ENCODE data around the gene ANKK1. TPM values are rescaled to one million over a fixed set of nuclear protein-coding genes. Genes with fewer than 3 reads are reported as not detected.

ANKK1 gene
- total RNA-seq, 1 donor from 2014 or later: 0.41 TPM

GRCh38 chr11:113377681-113378412, 9.7 kb upstream of the ANKK1 start:
- peaks cover 4% of the 10 kb centered on the region for H3K36me3 Mint-ChIP-seq (ENCODE audit: insufficient read depth)
- no peak for DNase-seq (ENCODE audit: low spot score, unreplicated experiment)
- no peak overlapping the region for H3K4me3 Mint-ChIP-seq (ENCODE audit: low read depth)

GRCh38 chr11:113378692-113379091, 8.9 kb upstream of the ANKK1 start:
- Mint-ChIP-seq H3K27ac (no peak overlapping the region), H3K4me3 (ENCODE audit: low read depth) (no peak overlapping the region), H3K36me3 (ENCODE audit: insufficient read depth) (peaks cover 1% of the 10 kb centered on the region), H3K9me3 (ENCODE audit: low read depth) (peaks cover 4% of the 10 kb centered on the region), H3K4me1 (ENCODE audit: low read depth) (no peaks in the 10 kb centered on the region), H3K27me3 (no peaks in the 10 kb centered on the region)
- no peak for DNase-seq (ENCODE audit: low spot score, unreplicated experiment)
- no peak for TF ChIP-seq CTCF (IDR thresholded peaks at IDR 0.05; ENCODE audit: unreplicated experiment)

More at GRCh38 chr11:113377681-113378412, 9.7 kb upstream of the ANKK1 start:
- Mint-ChIP-seq H3K27me3 (no peaks in the 10 kb centered on the region), H3K9me3 (ENCODE audit: low read depth) (peaks cover 4% of the 10 kb centered on the region), H3K4me1 (ENCODE audit: low read depth) (no peaks in the 10 kb centered on the region), H3K27ac (no peak overlapping the region)
- TF ChIP-seq CTCF (IDR thresholded peaks at IDR 0.05; ENCODE audit: unreplicated experiment): no peak

- Mint-ChIP-seq H3K4me3 (ENCODE audit: low read depth) (no peak overlapping the region), H3K36me3 (ENCODE audit: insufficient read depth) (peaks cover 1% of the 10 kb centered on the region), H3K4me1 (ENCODE audit: low read depth) (no peaks in the 10 kb centered on the region), H3K27ac (no peak overlapping the region), H3K27me3 (peaks cover 6% of the 10 kb centered on the region), H3K9me3 (ENCODE audit: low read depth) (peaks cover 4% of the 10 kb centered on the region)
- DNase-seq (ENCODE audit: low spot score, unreplicated experiment): no peak
- TF ChIP-seq CTCF (IDR thresholded peaks at IDR 0.05; ENCODE audit: unreplicated experiment): no peak
Observed at GRCh38 chr11:113382121-113382520, 5.5 kb upstream of the ANKK1 start.

GRCh38 chr11:113384551-113384950, 3.0 kb upstream of the ANKK1 start:
- TF ChIP-seq CTCF (IDR thresholded peaks at IDR 0.05; ENCODE audit: unreplicated experiment): no peak
- H3K27ac Mint-ChIP-seq: no peak overlapping the region
- no peak for DNase-seq (ENCODE audit: low spot score, unreplicated experiment)

GRCh38 chr11:113385749-113386148, 1.8 kb upstream of the ANKK1 start:
- no peak overlapping the region for H3K4me3 Mint-ChIP-seq (ENCODE audit: low read depth)
- peaks cover 8% of the 10 kb centered on the region for H3K27me3 Mint-ChIP-seq
- peaks cover 1% of the 10 kb centered on the region for H3K36me3 Mint-ChIP-seq (ENCODE audit: insufficient read depth)
- no peaks in the 10 kb centered on the region for H3K4me1 Mint-ChIP-seq (ENCODE audit: low read depth)
- H3K27ac Mint-ChIP-seq: no peak overlapping the region
- H3K9me3 Mint-ChIP-seq (ENCODE audit: low read depth): no peaks in the 10 kb centered on the region
- DNase-seq (ENCODE audit: low spot score, unreplicated experiment): no peak
- TF ChIP-seq CTCF (IDR thresholded peaks at IDR 0.05; ENCODE audit: unreplicated experiment): no peak

More at GRCh38 chr11:113384551-113384950, 3.0 kb upstream of the ANKK1 start:
- Mint-ChIP-seq H3K9me3 (ENCODE audit: low read depth) (peaks cover 4% of the 10 kb centered on the region), H3K4me1 (ENCODE audit: low read depth) (no peaks in the 10 kb centered on the region), H3K4me3 (ENCODE audit: low read depth) (no peak overlapping the region), H3K27me3 (peaks cover 8% of the 10 kb centered on the region), H3K36me3 (ENCODE audit: insufficient read depth) (peaks cover 1% of the 10 kb centered on the region)
